HG03575 (cell line): ENCODE results near the gene TENM3.

Source experiments
- ATAC-seq: cut with Tn5 transposase; IDR thresholded peaks from one replicate; pipeline ENCODE4 v1.9.1; 2021; ENCODE audit not compliant: unreplicated experiment, insufficient number of reproducible peaks, low FRiP score; ENCODE audit errors: extremely low read depth

The TENM3 gene

GRCh38 chr4:182819751-182820150, 576.5 kb downstream of the TENM3 start:
- no peak for ATAC-seq

DNA sequence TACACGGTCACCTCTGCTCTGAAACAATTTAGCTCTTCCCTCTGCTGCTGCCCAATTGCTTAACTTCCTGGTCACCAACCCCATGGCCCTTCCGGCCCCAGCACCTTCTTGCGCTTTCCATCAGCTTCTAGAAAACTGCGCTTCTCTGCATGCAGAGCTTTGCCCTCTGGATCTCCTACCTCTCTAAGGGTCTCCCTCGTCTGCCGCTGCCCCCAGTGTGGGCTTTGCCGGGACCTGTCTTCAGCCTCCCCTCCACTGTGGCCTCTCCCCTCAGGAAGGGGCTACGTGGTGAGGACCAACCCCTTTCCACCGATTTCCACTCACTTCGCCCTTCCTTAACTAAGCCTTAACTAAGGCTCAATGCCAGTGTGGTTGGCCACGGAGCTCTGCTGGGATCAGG, 579.4 kb downstream of the TENM3 start:
- ATAC-seq: no peak

DNA sequence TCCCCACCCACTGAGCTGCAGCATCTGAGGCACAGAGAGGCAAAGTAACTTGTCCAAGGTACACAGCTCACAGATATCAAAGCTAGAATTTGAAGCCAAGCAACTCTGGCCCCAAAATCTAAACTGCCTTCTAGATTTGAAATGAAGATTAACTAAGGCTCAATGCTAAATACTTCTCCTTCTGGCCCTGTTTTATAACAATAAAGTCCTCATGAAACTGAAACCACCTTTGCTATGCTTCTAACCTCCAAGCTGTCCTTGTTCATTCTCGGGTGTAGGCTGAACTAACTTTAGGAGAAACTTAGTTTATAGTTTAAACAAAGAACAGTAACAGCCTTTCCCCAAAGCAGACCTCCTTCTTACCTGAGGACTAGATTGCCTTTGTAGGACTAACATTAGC, 580.4 kb downstream of the TENM3 start:
- peak; percentile 43 for ATAC-seq

DNA sequence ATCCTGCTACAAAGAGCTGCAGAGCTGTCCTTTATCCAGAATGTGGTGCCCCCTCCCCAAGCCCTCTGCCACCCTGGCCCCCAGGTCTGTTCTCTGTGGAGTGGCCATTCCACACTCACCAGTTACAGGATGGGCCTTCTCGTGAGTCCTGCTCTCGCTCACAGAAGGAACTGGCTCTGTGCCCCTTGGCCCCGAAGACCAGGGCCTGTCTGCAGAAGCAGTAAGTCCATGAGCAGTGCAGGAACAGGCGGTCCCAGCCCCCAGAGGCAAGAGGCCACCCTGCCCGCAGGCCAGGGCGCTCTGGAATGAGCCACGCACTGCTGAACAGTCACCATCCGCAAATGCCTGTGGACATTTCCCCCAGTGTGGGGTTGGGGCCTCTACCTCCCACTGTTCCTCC, 581.8 kb downstream of the TENM3 start:
- no peak for ATAC-seq

DNA sequence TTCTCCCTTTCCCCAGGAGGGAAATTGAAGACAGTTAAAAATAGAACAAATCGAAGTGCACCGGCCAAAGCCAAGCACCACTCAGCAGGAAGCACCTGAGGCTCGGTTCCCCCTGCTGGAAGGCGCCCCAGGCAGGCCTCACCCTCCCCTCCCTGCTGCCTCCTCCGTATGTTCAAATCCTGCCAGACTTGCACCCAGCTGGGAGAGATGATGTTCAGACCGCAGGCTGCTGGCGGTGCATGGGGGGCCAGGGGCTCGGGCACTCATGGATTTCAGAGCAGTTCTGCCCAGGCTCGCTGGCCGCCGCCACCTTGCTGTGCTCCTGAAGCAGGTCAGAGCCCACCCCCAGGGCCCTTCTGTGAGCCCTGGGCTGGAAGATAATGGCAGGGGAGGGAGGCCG, 582.6 kb downstream of the TENM3 start:
- ATAC-seq: no peak

GRCh38 chr4:182826391-182826790, 583.2 kb downstream of the TENM3 start:
- peak; percentile 27 for ATAC-seq

- ATAC-seq: no peak
Observed at GRCh38 chr4:182827166-182827565, 584.0 kb downstream of the TENM3 start.

DNA sequence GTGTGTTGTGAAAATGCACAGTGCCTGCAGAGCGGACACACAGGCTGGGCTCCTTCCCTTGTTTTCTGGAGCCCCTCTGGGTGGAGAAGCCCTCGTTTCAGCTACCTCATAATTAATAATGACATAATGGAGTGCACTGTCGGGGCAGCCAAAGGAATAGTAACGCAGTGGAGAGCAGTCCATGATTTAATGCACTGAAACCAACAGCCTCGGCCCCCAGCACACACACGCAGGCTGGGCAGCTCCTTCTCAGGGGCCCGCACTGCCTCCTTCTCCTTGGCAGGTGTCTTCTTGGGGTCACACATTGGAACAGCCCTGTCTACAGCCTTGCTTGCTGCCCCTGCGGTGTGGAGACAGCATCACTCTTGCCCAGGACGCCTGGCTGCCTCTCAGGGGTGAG, 584.8 kb downstream of the TENM3 start:
- ATAC-seq: no peak

GRCh38 chr4:182828360-182829025, 585.3 kb downstream of the TENM3 start:
- ATAC-seq: no peak

- ATAC-seq: no peak
Observed at GRCh38 chr4:182829196-182829595, 586.0 kb downstream of the TENM3 start.

GRCh38 chr4:182831376-182831775, 588.2 kb downstream of the TENM3 start:
- ATAC-seq: peak; percentile 32

GRCh38 chr4:182832352-182833120, 589.3 kb downstream of the TENM3 start:
- ATAC-seq: no peak

DNA sequence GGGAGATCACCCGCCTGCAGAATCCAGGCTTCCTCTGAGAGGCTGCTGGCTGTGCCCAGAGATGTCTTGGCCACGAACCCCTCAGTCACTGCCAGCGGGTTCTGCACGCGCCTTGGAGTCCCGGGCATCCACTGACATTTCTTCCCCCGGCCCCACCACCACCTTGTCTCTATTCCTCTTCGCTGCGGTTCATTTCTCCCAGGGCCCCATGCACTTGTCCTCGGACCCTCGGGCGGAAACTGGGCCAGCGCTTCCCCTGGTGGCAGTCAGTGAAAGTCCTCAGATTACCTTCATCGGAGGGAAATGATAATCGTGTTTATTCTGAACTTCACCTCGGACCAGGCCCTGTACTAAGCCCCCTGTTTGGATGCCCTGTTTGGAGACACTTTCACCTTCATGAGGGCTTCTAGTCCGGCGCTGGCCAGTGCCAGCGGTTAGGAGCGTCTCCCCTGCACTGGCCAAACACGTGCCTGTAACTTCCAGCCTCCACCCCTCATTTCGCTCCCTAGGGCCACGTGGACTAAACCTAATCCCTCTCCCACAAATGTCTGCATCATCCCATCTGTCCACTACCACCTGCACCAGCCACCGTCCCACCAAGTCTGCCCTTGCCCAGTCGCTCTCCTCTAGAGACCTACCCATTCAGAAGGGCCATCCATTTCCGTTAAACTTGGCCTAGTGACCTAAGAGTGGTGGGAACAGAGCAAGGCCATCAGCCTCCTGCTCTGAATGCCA, 592.0 kb downstream of the TENM3 start:
- ATAC-seq: no peak

GRCh38 chr4:182837831-182838230, 594.6 kb downstream of the TENM3 start:
- ATAC-seq: no peak

DNA sequence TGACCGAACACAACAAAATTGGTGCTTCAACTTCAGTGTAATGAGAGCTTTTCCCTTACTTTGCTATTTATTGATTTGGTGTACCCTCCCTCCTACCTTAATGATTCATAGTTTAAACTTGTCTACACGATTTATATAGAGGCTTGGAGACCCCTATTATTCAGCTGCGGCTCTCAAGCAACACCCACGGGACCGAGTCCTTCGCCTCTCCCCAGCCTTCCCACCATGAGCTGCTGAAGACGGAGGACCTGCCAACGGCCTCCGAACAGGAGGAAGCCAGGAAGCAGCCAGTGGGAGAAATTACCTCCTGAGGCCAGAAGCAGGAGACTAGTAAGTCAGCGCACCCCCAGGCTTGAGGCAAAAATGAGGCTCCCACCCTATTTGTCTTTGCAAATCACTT, 595.3 kb downstream of the TENM3 start:
- no peak for ATAC-seq

- ATAC-seq: no peak
Observed at GRCh38 chr4:182839256-182839655, 596.1 kb downstream of the TENM3 start.

GRCh38 chr4:182840108-182840507, 596.9 kb downstream of the TENM3 start:
- ATAC-seq: no peak

- no peak for ATAC-seq
Observed at GRCh38 chr4:182842104-182842600, 599.0 kb downstream of the TENM3 start.

DNA sequence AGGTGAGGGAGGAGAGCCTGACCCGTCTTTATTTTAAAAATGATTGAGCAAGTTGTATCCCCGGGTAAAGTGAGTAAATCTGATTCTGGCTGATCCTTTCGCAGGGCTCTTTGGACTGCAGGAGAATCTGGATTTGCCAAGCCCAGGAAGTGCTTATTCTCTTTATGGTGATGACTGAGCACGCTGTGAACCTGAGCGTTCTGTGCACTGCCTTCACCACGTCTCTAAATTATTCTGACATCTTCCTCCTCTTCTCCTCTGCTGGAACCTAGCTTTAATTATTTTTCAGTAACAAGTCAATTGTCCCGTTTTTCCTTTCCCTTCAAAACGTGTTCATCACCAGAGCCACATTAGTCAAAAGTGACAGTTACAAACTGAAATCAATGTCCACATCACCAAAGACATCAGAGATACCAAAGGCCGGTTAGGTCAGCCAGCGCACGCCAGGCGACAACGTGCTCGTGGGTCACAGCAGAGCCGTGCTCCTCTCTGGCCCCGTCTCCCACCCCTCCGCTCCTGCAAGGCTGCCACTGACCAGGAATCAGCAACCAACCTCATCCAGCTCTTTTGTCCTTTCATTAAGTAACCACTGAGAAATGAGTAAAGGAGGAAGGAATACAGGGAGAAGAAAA, 599.7 kb downstream of the TENM3 start:
- no peak for ATAC-seq
